AG09309 (cell line): ENCODE measurements around the gene CMTM5.
A peak's percentile ranks its signal among the peaks of the same experiment; 100 is the strongest.

Experiments
- DNase-seq: peaks from one replicate; pipeline ENCODE4 v3.0.0-alpha.2; 2010; ENCODE audit warnings: low read depth
- H3K4me3 ChIP-seq: 2 replicates; pipeline ENCODE4 v1.5.1; 2011; ENCODE audit warnings: mild to moderate bottlenecking, low read depth, low read length, moderate library complexity; ENCODE audit not compliant: control insufficient read depth
- CTCF ChIP-seq: IDR thresholded peaks from 2 replicates; pipeline ENCODE4 v1.5.1; 2011; ENCODE audit warnings: mild to moderate bottlenecking, low read depth, low read length, inconsistent platforms; ENCODE audit not compliant: insufficient read depth, control insufficient read depth; ENCODE audit errors: missing control alignments

CMTM5 gene

GRCh38 chr14:23361763-23362162, 15.1 kb upstream of the CMTM5 start:
- DNase-seq, result no peak
- no peak for TF ChIP-seq CTCF
- no peak overlapping the region for H3K4me3 ChIP-seq

- DNase-seq, result no peak
- peak; percentile 35 for TF ChIP-seq CTCF
- H3K4me3 ChIP-seq, result no peak overlapping the region
Measured at GRCh38 chr14:23362200-23362599, 14.6 kb upstream of the CMTM5 start.

- peak overlapping the region; percentile 53 for H3K4me3 ChIP-seq
- no peak for DNase-seq
Measured at GRCh38 chr14:23364164-23365035, 12.4 kb upstream of the CMTM5 start.

GRCh38 chr14:23365036-23365731, 11.7 kb upstream of the CMTM5 start, which contains the start of gene EFS:
EFS (minus strand) TSS chr14:23365172; CDS start chr14:23365025, 147 bp downstream.
- H3K4me3 ChIP-seq, result peak within 1 kb of the TSS; percentile 53
- TF ChIP-seq CTCF, result no peak
- DNase-seq, result no peak

More at GRCh38 chr14:23364164-23365035, 12.4 kb upstream of the CMTM5 start:
- TF ChIP-seq CTCF, result no peak

GRCh38 chr14:23365732-23366425, 11.0 kb upstream of the CMTM5 start:
- H3K4me3 ChIP-seq, result peak overlapping the region; percentile 47
- DNase-seq, result no peak
- no peak for TF ChIP-seq CTCF

- no peak for DNase-seq
- no peak for TF ChIP-seq CTCF
- peak overlapping the region; percentile 47 for H3K4me3 ChIP-seq
Measured at GRCh38 chr14:23366426-23366921, 10.4 kb upstream of the CMTM5 start.
